ENCODE data around the gene HK1. TPM values are rescaled to one million over a fixed set of nuclear protein-coding genes. Genes with fewer than 3 reads are reported as not detected.

HK1 gene
- total RNA-seq, 2 experiments from 2014 or later: 153 to 154 TPM

- POLR2A ChIA-PET: no interaction called here
- Mint-ChIP-seq H3K9me3 (ENCODE audit: insufficient read depth) (no peaks in the 10 kb centered on the region), H3K27ac (no peak overlapping the region), H3K4me3 (no peak overlapping the region), H3K36me3 (ENCODE audit: low read depth) (peaks cover 51% of the 10 kb centered on the region), H3K4me1 (ENCODE audit: low read depth) (peaks cover 3% of the 10 kb centered on the region), H3K27me3 (ENCODE audit: low read depth) (no peaks in the 10 kb centered on the region)
- ATAC-seq (no peak), DNase-seq (no peak)
- CTCF ChIA-PET: no interaction called here
These were observed 123.1 kb downstream of the HK1 start for GRCh38 chr10:69401416-69401815.

DNA sequence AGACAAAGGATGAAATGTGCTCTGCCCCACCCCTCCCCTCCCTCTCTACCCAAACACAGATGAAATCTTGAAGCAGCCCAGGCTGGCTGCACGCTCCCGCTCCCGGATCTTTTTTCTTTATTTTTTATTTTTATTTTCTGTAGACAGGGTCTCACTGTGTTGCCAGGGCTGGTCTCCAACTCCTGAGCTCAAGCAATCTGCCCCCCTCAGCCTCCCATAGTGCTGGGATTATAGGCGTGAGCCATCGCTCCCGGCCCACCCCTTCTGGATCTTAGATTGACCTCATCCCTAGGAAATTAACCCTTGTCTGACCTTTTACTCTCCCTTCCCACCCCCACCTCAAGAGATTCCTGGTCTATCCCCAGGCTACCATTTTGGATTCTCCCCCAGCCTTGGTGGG is 124.1 kb downstream of the HK1 start:
- Mint-ChIP-seq H3K27me3 (ENCODE audit: low read depth) (no peaks in the 10 kb centered on the region), H3K27ac (no peak overlapping the region), H3K9me3 (ENCODE audit: insufficient read depth) (no peaks in the 10 kb centered on the region), H3K4me3 (no peak overlapping the region), H3K36me3 (ENCODE audit: low read depth) (peaks cover 44% of the 10 kb centered on the region), H3K4me1 (ENCODE audit: low read depth) (peaks cover 6% of the 10 kb centered on the region)
- DNase-seq (no peak), ATAC-seq (no peak)
- ChIA-PET CTCF (interaction anchor here (2.0 to 2.1 kb wide), 2 partner anchors 9 to 165 kb away, joined by 6 to 9 read pairs; no protein-coding TSS in a partner anchor), POLR2A (no interaction called here)

- Mint-ChIP-seq H3K9me3 (ENCODE audit: insufficient read depth) (no peaks in the 10 kb centered on the region), H3K4me1 (ENCODE audit: low read depth) (peaks cover 11% of the 10 kb centered on the region), H3K27me3 (ENCODE audit: low read depth) (no peaks in the 10 kb centered on the region), H3K36me3 (ENCODE audit: low read depth) (peaks cover 43% of the 10 kb centered on the region), H3K4me3 (no peak overlapping the region), H3K27ac (no peak overlapping the region)
- ATAC-seq: no peak
- DNase-seq: no peak
- ChIA-PET CTCF (interaction anchor here (0.6 to 2.1 kb wide), 5 partner anchors 10 to 241 kb away, joined by 3 to 9 read pairs (median 3); no protein-coding TSS in a partner anchor), POLR2A (no interaction called here)
These were observed 124.8 kb downstream of the HK1 start for GRCh38 chr10:69403066-69403465.

DNA sequence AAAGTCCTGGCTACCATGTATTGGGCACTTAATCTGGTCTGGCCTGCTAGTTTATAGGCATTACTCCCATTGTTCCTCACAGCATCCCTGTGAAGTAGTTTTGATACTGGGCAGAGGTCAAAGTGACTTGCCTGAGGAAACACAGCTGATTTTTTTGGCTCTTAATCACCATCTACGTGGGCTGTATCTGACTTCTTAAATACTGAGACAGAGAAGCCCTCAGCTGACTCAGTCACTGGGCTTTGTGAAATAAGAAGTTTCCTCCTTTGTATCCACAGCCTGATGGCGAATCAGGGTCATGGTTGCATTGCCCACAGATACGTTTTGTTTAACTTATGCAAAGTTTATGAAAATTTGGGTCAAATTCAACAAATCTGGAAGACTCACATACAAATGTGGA is 125.2 kb downstream of the HK1 start:
- peaks cover 40% of the 10 kb centered on the region for H3K36me3 Mint-ChIP-seq (ENCODE audit: low read depth)
- CTCF ChIA-PET: interaction anchor here (0.6 to 2.1 kb wide), 7 partner anchors 10 to 241 kb away, joined by 3 to 9 read pairs (median 3); no protein-coding TSS in a partner anchor

GRCh38 chr10:69404786-69405185 is 126.5 kb downstream of the HK1 start:
- H3K4me1 Mint-ChIP-seq (ENCODE audit: low read depth): peaks cover 25% of the 10 kb centered on the region
- CTCF ChIA-PET: interaction anchor here (1.0 to 1.4 kb wide), 4 partner anchors 103 to 172 kb away, joined by 3 to 6 read pairs (median 4); no protein-coding TSS in a partner anchor
- H3K27ac Mint-ChIP-seq: no peak overlapping the region

More for the DNA sequence above, 125.2 kb downstream of the HK1 start:
- DNase-seq: no peak
- H3K27ac Mint-ChIP-seq: no peak overlapping the region
- H3K9me3 Mint-ChIP-seq (ENCODE audit: insufficient read depth): no peaks in the 10 kb centered on the region
- peaks cover 16% of the 10 kb centered on the region for H3K4me1 Mint-ChIP-seq (ENCODE audit: low read depth)
- ATAC-seq: no peak
- no peaks in the 10 kb centered on the region for H3K27me3 Mint-ChIP-seq (ENCODE audit: low read depth)
- POLR2A ChIA-PET: no interaction called here
- H3K4me3 Mint-ChIP-seq: no peak overlapping the region

GRCh38 chr10:69405221-69405620 is 126.9 kb downstream of the HK1 start:
- Mint-ChIP-seq H3K27ac (no peak overlapping the region), H3K4me3 (no peak overlapping the region), H3K9me3 (ENCODE audit: insufficient read depth) (no peaks in the 10 kb centered on the region), H3K36me3 (ENCODE audit: low read depth) (peaks cover 25% of the 10 kb centered on the region), H3K27me3 (ENCODE audit: low read depth) (no peaks in the 10 kb centered on the region), H3K4me1 (ENCODE audit: low read depth) (peaks cover 28% of the 10 kb centered on the region)
- CTCF ChIA-PET: interaction anchor here (1.0 to 4.0 kb wide), 5 partner anchors 12 to 176 kb away, joined by 3 to 25 read pairs (median 5); no protein-coding TSS in a partner anchor
- POLR2A ChIA-PET: interaction anchor here (1.0 kb wide), 1 partner anchor 14 kb away, joined by 3 read pairs; no protein-coding TSS in a partner anchor
- no peak for DNase-seq
- no peak for ATAC-seq

More at GRCh38 chr10:69404786-69405185, 126.5 kb downstream of the HK1 start:
- Mint-ChIP-seq H3K27me3 (ENCODE audit: low read depth) (no peaks in the 10 kb centered on the region), H3K9me3 (ENCODE audit: insufficient read depth) (no peaks in the 10 kb centered on the region), H3K36me3 (ENCODE audit: low read depth) (peaks cover 30% of the 10 kb centered on the region), H3K4me3 (no peak overlapping the region)
- no peak for DNase-seq
- POLR2A ChIA-PET: interaction anchor here (1.0 kb wide), 1 partner anchor 14 kb away, joined by 3 read pairs; no protein-coding TSS in a partner anchor
- ATAC-seq: no peak

DNA sequence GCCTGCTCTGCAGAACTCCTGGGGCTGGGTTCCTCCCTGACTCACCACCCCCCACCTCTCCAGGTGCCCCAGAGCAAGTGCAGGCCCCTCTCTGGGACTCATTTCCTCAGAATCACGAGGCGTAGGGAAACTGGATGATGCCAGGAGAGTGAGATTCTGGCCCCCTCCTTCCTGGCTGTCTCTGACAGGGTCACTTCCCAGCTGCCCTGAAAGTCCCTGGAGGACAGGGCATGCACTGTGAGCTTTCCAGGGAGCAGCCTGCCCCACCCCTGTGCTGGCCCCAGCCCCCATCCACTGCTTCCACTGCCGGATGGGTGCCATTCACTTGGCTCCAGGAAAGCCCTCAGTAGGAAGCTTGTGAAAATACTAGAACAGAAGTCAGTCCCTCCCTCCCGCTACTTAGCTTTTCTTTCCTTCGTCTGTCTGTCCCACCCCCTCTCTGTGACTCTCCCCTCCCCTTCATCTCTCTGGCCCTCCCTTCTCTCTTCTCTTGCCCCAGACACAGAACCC is 128.1 kb downstream of the HK1 start:
- ChIA-PET POLR2A (interaction anchor here (0.5 to 1.2 kb wide), 4 partner anchors 8 to 168 kb away, joined by 3 read pairs; no protein-coding TSS in a partner anchor), CTCF (interaction anchor here (0.5 to 4.0 kb wide), 12 partner anchors 10 to 417 kb away, joined by 3 to 28 read pairs (median 5); no protein-coding TSS in a partner anchor)
- Mint-ChIP-seq H3K9me3 (ENCODE audit: insufficient read depth) (no peaks in the 10 kb centered on the region), H3K27ac (peak overlapping the region; percentile 37), H3K36me3 (ENCODE audit: low read depth) (peaks cover 16% of the 10 kb centered on the region), H3K4me3 (no peak overlapping the region), H3K27me3 (ENCODE audit: low read depth) (no peaks in the 10 kb centered on the region), H3K4me1 (ENCODE audit: low read depth) (peaks cover 32% of the 10 kb centered on the region)
- ATAC-seq (no peak), DNase-seq (no peak)

DNA sequence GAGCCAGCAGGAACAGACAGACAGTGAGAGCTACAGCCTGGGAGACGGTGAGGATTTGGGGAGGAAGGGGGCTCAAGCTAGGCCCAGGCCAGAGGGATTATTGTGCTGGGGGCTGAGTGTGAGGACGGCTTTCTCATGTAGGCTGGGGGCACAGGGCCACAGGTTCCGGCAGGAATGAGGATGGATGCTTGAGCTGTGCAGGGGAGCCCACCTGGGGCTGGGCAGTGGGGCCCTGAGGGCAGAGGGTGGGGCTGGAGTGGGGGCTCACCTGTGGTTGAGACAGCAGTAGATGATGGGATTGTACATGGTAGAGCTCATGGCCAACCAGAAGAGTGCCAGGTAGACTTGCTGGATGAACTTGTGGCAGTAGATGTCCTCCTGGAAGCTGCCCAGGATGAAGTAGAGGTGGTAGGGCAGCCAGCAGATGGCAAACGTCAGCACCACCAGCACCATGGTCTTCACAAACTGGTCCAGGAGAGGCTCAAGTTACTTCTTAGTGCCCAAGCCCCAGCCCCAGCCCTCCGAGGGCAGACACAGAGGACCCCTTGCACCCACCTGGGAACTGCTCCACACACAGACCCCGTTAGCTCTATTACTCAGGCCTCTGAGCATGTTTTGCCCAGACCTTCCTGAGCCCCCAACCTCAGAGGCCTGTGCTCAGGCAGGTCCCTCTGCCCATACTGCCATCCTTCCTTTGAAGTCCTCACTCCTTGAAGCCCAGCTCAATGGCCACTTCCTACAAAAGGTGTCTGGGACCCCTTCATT is 128.7 kb downstream of the HK1 start:
- peaks cover 32% of the 10 kb centered on the region for H3K4me1 Mint-ChIP-seq (ENCODE audit: low read depth)
- peak overlapping the region; percentile 85 for H3K27ac Mint-ChIP-seq
- H3K9me3 Mint-ChIP-seq (ENCODE audit: insufficient read depth): no peaks in the 10 kb centered on the region
- ChIA-PET POLR2A (interaction anchor here (0.7 to 1.2 kb wide), 4 partner anchors 9 to 168 kb away, joined by 3 read pairs; no protein-coding TSS in a partner anchor), CTCF (interaction anchor here (1.1 to 4.0 kb wide), 23 partner anchors 9 to 418 kb away, joined by 3 to 28 read pairs (median 7); partner anchors contain the start of gene TACR2)
- H3K4me3 Mint-ChIP-seq: no peak overlapping the region
- DNase-seq (no peak), ATAC-seq (no peak)
- peaks cover 10% of the 10 kb centered on the region for H3K36me3 Mint-ChIP-seq (ENCODE audit: low read depth)
- no peaks in the 10 kb centered on the region for H3K27me3 Mint-ChIP-seq (ENCODE audit: low read depth)

DNA sequence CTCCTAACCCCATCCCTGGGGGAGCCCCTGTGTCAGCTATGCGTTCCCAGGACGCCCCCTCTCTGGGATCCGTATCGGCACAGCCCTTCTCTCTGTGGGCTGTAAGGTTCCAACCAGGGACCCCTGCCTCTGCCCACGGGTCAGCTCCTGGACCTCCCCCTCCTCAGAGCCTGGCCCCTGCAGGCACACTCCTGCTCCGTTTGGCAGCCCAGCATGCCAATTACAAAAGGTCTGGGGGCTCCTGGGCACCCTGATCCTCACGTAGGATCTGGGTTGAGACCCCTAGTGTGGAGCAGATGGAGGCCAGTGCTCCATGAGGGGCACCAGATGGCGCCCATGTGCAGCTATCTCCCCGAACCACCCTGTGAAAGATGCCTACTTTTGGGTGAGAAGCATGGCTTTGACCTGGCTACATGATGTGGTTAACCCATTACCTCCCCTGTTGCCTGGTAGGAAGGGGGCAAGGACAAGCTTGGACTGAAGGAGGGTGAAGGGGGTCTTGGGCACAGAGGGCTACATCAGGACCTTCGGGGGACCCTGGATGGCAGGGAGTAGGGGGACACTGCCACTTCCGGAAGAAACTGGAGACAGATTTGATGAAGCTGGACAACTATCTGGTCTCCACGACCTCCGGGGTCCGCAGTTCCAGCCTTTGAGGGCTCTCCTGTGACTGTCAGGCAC is 129.5 kb downstream of the HK1 start:
- ChIA-PET CTCF (interaction anchor here (0.5 to 4.0 kb wide), 46 partner anchors 8 to 685 kb away, joined by 3 to 28 read pairs (median 4); partner anchors contain the start of genes DDX21, HK1 and TACR2), POLR2A (interaction anchor here (0.9 to 1.3 kb wide), 8 partner anchors 9 to 179 kb away, joined by 3 to 5 read pairs (median 3); no protein-coding TSS in a partner anchor)
- H3K36me3 Mint-ChIP-seq (ENCODE audit: low read depth): peaks cover 5% of the 10 kb centered on the region
- H3K27ac Mint-ChIP-seq: peak overlapping the region; percentile 85
- no peaks in the 10 kb centered on the region for H3K9me3 Mint-ChIP-seq (ENCODE audit: insufficient read depth)
- H3K4me1 Mint-ChIP-seq (ENCODE audit: low read depth): peaks cover 32% of the 10 kb centered on the region
- ATAC-seq (no peak), DNase-seq (peak; percentile 46)
- peak overlapping the region; percentile 71 for H3K4me3 Mint-ChIP-seq
- no peaks in the 10 kb centered on the region for H3K27me3 Mint-ChIP-seq (ENCODE audit: low read depth)

DNA sequence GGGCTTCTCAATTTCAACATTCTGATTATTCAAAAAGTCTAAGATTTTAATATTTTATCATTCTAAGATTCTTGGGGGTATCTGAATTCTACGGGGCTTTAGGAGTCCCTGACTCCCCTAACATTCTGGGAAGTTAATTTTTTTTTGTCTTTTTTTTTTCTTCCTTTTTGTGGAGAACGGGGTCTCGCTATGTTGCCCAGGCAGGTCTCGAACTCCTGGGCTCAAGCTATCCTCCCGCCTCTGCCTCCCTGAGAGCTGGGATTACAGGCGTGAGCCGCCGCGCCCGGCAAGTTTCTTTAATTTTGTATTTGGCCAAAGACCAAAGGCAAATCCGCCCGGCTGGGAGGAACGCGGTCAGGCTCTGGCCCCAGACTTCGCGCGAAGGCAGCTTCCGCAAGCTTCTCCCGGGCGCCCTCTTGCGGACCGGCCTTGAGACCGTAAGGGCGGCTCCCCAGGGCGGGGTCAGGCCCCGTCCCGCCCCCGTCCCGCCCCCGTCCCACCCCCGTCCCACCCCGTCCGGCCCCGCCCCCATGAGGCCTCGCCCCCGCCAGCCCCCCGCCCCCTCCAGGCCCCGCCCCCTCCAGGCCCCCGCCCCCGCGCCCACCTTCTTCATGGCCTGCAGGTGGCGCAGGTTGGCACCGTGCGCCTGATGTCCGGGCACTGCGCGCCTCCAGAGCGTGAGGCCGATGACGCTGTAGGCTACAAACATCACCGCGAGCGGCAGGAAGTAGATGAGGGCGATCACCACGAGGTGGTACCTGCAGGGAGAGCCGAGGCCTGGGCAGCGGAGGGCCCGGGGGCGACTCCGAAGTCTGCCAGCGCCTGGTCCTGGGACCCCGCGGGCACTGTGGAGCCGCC is 130.3 kb downstream of the HK1 start:
- Mint-ChIP-seq H3K9me3 (ENCODE audit: insufficient read depth) (no peaks in the 10 kb centered on the region), H3K27me3 (ENCODE audit: low read depth) (no peaks in the 10 kb centered on the region), H3K27ac (peak overlapping the region; percentile 90), H3K4me3 (peak overlapping the region; percentile 71), H3K36me3 (ENCODE audit: low read depth) (no peaks in the 10 kb centered on the region), H3K4me1 (ENCODE audit: low read depth) (peaks cover 34% of the 10 kb centered on the region)
- ATAC-seq: peak; percentile 92
- CTCF ChIA-PET: interaction anchor here (0.5 to 4.0 kb wide), 42 partner anchors 9 to 684 kb away, joined by 3 to 28 read pairs (median 4); partner anchors contain the start of genes DDX21, HK1 and TACR2
- peak; percentile 93 for DNase-seq
- POLR2A ChIA-PET: interaction anchor here (0.6 to 1.3 kb wide), 6 partner anchors 10 to 284 kb away, joined by 3 to 5 read pairs (median 3); no protein-coding TSS in a partner anchor
